WTC11 (cell line): Measurements from ENCODE around the gene ZNF664. TPM values are rescaled to one million over a fixed set of nuclear protein-coding genes. Genes with fewer than 3 reads are reported as not detected.

ENCODE experiments used
- ATAC-seq: fragments of 200-7000 bp; cut with Tn5 transposase; 2 replicates; pipeline ENCODE4 v1.10.0; 2021; ENCODE audit warnings: mild to moderate bottlenecking, moderate library complexity
- CTCF ChIA-PET: fragments of 300-600 bp; sonication (Branson Sonifier 250); formaldehyde crosslinking; loops from one replicate; lab custom pipeline; 2021; ENCODE audit warnings: antibody characterized with exemption; lab: Charles Lee
- POLR2A ChIA-PET: fragments of 350-600 bp; sonication (Branson Sonifier 250); formaldehyde crosslinking; loops from one replicate; lab custom pipeline; 2021; ENCODE audit warnings: antibody characterized with exemption; lab: Charles Lee
- DNase-seq: peaks from one replicate; pipeline ENCODE4 v3.0.0; 2021; ENCODE audit warnings: low spot score
- H3K27ac Mint-ChIP-seq: 2 replicates; pipeline ENCODE4 v1.8.0; 2021; ENCODE audit warnings: mixed read lengths
- H3K27me3 Mint-ChIP-seq: 2 replicates; pipeline ENCODE4 v1.8.0; 2021; ENCODE audit warnings: low read depth, mild to moderate bottlenecking, moderate library complexity, mixed read lengths
- H3K36me3 Mint-ChIP-seq: 2 replicates; pipeline ENCODE4 v1.8.0; 2021; ENCODE audit warnings: mixed read lengths
- H3K4me1 Mint-ChIP-seq: 2 replicates; pipeline ENCODE4 v1.8.0; 2022; ENCODE audit warnings: mixed read lengths
- H3K4me3 Mint-ChIP-seq: 2 replicates; pipeline ENCODE4 v1.8.0; 2021; ENCODE audit warnings: mild to moderate bottlenecking, moderate library complexity, mixed read lengths
- H3K9me3 Mint-ChIP-seq: 2 replicates; pipeline ENCODE4 v1.8.0; 2021; ENCODE audit warnings: mixed read lengths
- ATF3 ChIP-seq: sonication (generic); formaldehyde crosslinking; conservative IDR thresholded peaks from 2 replicates; pipeline ENCODE4 v1.8.1; 2022; ENCODE audit warnings: mild to moderate bottlenecking, missing genetic modification reagents
- CBFB ChIP-seq: sonication (generic); formaldehyde crosslinking; IDR thresholded peaks from 2 replicates; pipeline ENCODE4 v1.8.1; 2022; ENCODE audit warnings: mild to moderate bottlenecking, low read depth, missing genetic modification reagents
- CTCF ChIP-seq: fragments of 200-600 bp; IDR thresholded peaks from 2 replicates; pipeline ENCODE4 v1.8.0; 2022; ENCODE audit warnings: antibody characterized with exemption
- ELF4 ChIP-seq: sonication (generic); formaldehyde crosslinking; IDR thresholded peaks from 2 replicates; pipeline ENCODE4 v1.8.1; 2022; ENCODE audit warnings: low read depth, mild to moderate bottlenecking, moderate library complexity, missing genetic modification reagents
- ESRRA ChIP-seq: sonication (generic); formaldehyde crosslinking; IDR thresholded peaks from 2 replicates; pipeline ENCODE4 v1.8.1; 2022; ENCODE audit warnings: mild to moderate bottlenecking, missing genetic modification reagents, borderline replicate concordance
- GABPB1 ChIP-seq: sonication (generic); formaldehyde crosslinking; IDR thresholded peaks from 2 replicates; pipeline ENCODE4 v1.8.1; 2023; ENCODE audit warnings: mild to moderate bottlenecking, missing genetic modification reagents
- IRF2 ChIP-seq: sonication (generic); formaldehyde crosslinking; IDR thresholded peaks from 2 replicates; pipeline ENCODE4 v1.8.0; 2022; ENCODE audit warnings: low read depth, missing genetic modification reagents, borderline replicate concordance
- MLX ChIP-seq: sonication (generic); formaldehyde crosslinking; IDR thresholded peaks from 2 replicates; pipeline ENCODE4 v1.8.1; 2023; ENCODE audit warnings: mild to moderate bottlenecking, missing genetic modification reagents, moderate library complexity
- NFATC4 ChIP-seq: fragments of 250-450 bp; sonication (Bioruptor Pico); IDR thresholded peaks from 2 replicates; pipeline ENCODE4 v1.9.0; 2021; ENCODE audit warnings: mild to moderate bottlenecking
- NFE2L1 ChIP-seq: sonication (generic); formaldehyde crosslinking; IDR thresholded peaks from 2 replicates; pipeline ENCODE4 v1.8.1; 2023; ENCODE audit warnings: missing genetic modification reagents
- NR2C2 ChIP-seq: sonication (generic); formaldehyde crosslinking; IDR thresholded peaks from 2 replicates; pipeline ENCODE4 v1.8.0; 2022; ENCODE audit warnings: mild to moderate bottlenecking, missing genetic modification reagents
- NR3C1 ChIP-seq: sonication (generic); formaldehyde crosslinking; conservative IDR thresholded peaks from 2 replicates; pipeline ENCODE4 v1.8.1; 2023; ENCODE audit warnings: low read depth, mild to moderate bottlenecking, missing genetic modification reagents
- TCF7 ChIP-seq: sonication (generic); formaldehyde crosslinking; IDR thresholded peaks from 2 replicates; pipeline ENCODE4 v1.8.0; 2022; ENCODE audit warnings: mild to moderate bottlenecking, low read depth, missing genetic modification reagents, moderate library complexity
- TEAD4 ChIP-seq: sonication (generic); formaldehyde crosslinking; IDR thresholded peaks from 2 replicates; pipeline ENCODE4 v1.8.0; 2022; ENCODE audit warnings: mild to moderate bottlenecking, missing genetic modification reagents
- ZNF138 ChIP-seq: sonication (generic); formaldehyde crosslinking; conservative IDR thresholded peaks from 2 replicates; pipeline ENCODE4 v1.8.1; 2022; ENCODE audit warnings: mild to moderate bottlenecking, moderate library complexity, missing genetic modification reagents
- ZNF232 ChIP-seq: sonication (generic); formaldehyde crosslinking; IDR thresholded peaks from 2 replicates; pipeline ENCODE4 v1.8.0; 2022; ENCODE audit warnings: mild to moderate bottlenecking, missing genetic modification reagents
- total RNA-seq: library from RNA; stranded (reverse); gene quantifications from 3 replicates; pipeline ENCODE4 v1.2.3, GENCODE V29; 2021
- TF ChIP-seq, protein P1 (sequence below): sonication (generic); formaldehyde crosslinking; IDR thresholded peaks from 2 replicates; pipeline ENCODE4 v1.8.0; 2022; ENCODE audit warnings: mild to moderate bottlenecking, missing genetic modification reagents

ZNF664 gene
- total RNA-seq, 1 experiment from 2014 or later, result 61.7 TPM

GRCh38 chr12:124013073-124013472, 40.1 kb downstream of the ZNF664 start (continued):
- TF ChIP-seq MLX (CRISPR knock-in tag) (no peak), CTCF (no peak), TCF7 (CRISPR knock-in tag) (no peak)
- TF ChIP-seq, all 79 proteins: peak for 0

DNA sequence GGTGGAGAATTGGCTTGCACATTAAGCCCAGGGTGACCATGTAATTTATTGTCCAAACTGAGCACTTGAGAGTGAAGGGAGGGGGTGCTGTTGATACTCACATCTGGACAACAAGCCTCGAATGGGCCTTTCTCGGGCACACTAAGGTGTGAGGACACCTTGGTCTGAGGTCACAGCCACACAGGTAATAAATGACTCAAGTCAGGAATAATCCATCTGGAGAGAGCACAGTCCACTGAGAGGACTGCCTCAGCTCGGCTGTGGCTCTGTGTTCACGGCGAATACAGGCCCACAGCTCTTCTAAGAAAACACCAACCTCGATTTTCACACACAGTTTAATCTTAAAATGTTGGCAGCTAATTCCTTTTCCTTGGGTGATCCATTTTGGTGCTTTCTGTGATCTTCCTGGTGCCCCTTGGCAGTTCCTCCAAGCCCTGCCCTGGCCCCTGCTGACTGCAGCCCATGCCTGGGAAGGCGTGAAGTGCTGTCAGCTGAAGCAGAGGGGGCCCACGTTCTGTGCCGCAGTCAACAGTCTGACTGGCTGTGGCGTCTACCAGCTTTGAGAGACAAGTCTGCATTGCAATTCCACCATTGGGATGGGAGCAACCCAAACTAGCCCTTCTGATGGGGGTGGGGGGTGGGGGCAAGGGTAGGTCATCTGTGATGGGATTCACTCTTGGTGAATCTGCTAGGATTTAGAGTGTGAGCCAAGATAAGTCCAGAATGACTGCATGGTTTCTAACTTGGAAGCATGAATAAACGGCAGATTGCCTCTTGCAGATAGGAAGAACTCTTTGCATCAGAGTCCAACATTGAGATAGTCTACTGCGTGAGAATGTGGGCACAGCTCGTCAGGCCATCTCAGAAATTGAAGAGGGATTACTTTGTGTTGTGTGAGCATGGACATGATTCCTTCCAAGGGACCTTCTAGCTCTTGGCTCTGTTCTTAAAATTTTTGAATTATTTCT, 42.8 kb downstream of the ZNF664 start:
- ChIA-PET POLR2A (no interaction called here), CTCF (interaction anchor here (0.7 to 2.7 kb wide), 6 partner anchors 12 to 756 kb away, joined by 3 to 24 read pairs (median 3); no protein-coding TSS in a partner anchor)
- Mint-ChIP-seq H3K4me3 (no peak overlapping the region), H3K9me3 (no peaks in the 10 kb centered on the region), H3K27ac (no peak overlapping the region; the same call in 1 of the 2 replicates), H3K4me1 (peaks cover 4% of the 10 kb centered on the region), H3K36me3 (peaks cover 21% of the 10 kb centered on the region), H3K27me3 (no peaks in the 10 kb centered on the region)
- no peak for DNase-seq
- ATAC-seq, result no peak
- TF ChIP-seq, protein P1, sequence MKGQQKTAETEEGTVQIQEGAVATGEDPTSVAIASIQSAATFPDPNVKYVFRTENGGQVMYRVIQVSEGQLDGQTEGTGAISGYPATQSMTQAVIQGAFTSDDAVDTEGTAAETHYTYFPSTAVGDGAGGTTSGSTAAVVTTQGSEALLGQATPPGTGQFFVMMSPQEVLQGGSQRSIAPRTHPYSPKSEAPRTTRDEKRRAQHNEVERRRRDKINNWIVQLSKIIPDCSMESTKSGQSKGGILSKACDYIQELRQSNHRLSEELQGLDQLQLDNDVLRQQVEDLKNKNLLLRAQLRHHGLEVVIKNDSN (CRISPR knock-in tag), result no peak
- TF ChIP-seq ZNF232 (CRISPR knock-in tag) (no peak), TCF7 (CRISPR knock-in tag) (no peak), ELF4 (no peak), CBFB (CRISPR knock-in tag) (no peak), NR3C1 (CRISPR knock-in tag) (no peak), GABPB1 (CRISPR knock-in tag) (no peak), NFATC4 (CRISPR knock-in tag) (no peak), NFE2L1 (no peak), ESRRA (CRISPR knock-in tag) (no peak), ZNF138 (CRISPR knock-in tag) (no peak), IRF2 (no peak), TEAD4 (CRISPR knock-in tag) (no peak)

DNA sequence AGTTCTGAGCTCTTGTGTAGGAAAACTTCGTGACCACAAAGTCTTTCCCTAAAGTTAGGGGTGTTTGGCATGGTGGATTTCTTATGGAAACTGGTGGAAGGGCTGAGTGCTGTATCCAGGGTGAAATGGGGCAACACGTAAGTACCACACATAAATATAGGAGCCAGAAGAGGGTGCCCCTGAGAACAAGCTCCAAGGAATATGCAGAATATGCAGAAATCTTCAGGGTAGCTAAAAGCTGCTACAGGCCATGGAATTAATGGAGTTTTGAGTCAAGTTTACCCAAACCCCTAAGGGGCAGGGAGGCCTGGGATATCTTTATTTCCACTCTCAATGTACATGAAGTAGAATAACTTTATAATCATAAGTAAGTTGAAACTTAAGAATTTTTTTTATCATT, 44.0 kb downstream of the ZNF664 start:
- peaks cover 11% of the 10 kb centered on the region for H3K36me3 Mint-ChIP-seq
- TF ChIP-seq ATF3 (CRISPR knock-in tag) (no peak), NR2C2 (CRISPR knock-in tag) (no peak), ZNF232 (CRISPR knock-in tag) (no peak), CTCF (no peak)
- no peaks in the 10 kb centered on the region for H3K27me3 Mint-ChIP-seq
- CTCF ChIA-PET, result interaction anchor here (0.9 to 2.7 kb wide), 3 partner anchors 15 to 755 kb away, joined by 3 to 24 read pairs (median 3); no protein-coding TSS in a partner anchor
- no peak overlapping the region for H3K4me3 Mint-ChIP-seq
- no peak overlapping the region for H3K27ac Mint-ChIP-seq
- peaks cover 4% of the 10 kb centered on the region for H3K4me1 Mint-ChIP-seq
- POLR2A ChIA-PET, result no interaction called here
- ATAC-seq (no peak), DNase-seq (no peak)
- H3K9me3 Mint-ChIP-seq, result peaks cover 3% of the 10 kb centered on the region; the same call in 1 of the 2 replicates
